Left colon (tissue), 2 donors: ENCODE data around the gene DCUN1D1. TPM values are rescaled to one million over a fixed set of nuclear protein-coding genes. Genes with fewer than 3 reads are reported as not detected.

Source experiments
- ATAC-seq: fragments of 200-7000 bp; cut with Tn5 transposase; one replicate; pipeline ENCODE4 v1.9.1; 2020; ENCODE audit warnings: mild to moderate bottlenecking, moderate library complexity
- DNase-seq, 2 donors: peaks; one replicate each; pipeline ENCODE4 v3.0.0-alpha.2; 2020
- intact Hi-C, 2 donors: fragments of 100-400 bp; cut with DNase I in 1 of 2; cut with micrococcal nuclease in 1 of 2; formaldehyde crosslinking; loops; one replicate each; pipeline versions ENCODE4 v1.11.2 to v1.14.0; 2022; cut with DNase I, micrococcal nuclease
- total RNA-seq, 2 donors: library from RNA; stranded (reverse); fragmentation: NEBNext Ultra II Directional; extraction: Animal tissue kit (Norgen Biotek cat#: 25700); gene quantifications; one replicate each; pipeline ENCODE4 v1.2.1, GENCODE V29; 2021
- donor health status: DM: no; HTN: no; CAD: no.
- donor health status: DM: yes; HTN: yes; CAD: no.

Gene DCUN1D1
- total RNA-seq, 2 donors from 2014 or later: 44.0 to 52.6 TPM

- no peak for ATAC-seq
- intact Hi-C loops: no loop called here
- DNase-seq: no peak
Measured at GRCh38 chr3:182909318-182910040, 70.9 kb downstream of the DCUN1D1 start.

GRCh38 chr3:182908471-182908870 lies 71.9 kb downstream of the DCUN1D1 start:
- no peak for DNase-seq
- ATAC-seq: no peak
- intact Hi-C loops: no loop called here

- no peak for DNase-seq
- intact Hi-C loops: no loop called here
- ATAC-seq: no peak
Measured at GRCh38 chr3:182906036-182906435, 74.3 kb downstream of the DCUN1D1 start.

- ATAC-seq: no peak
- no peak for DNase-seq
- intact Hi-C loops: no loop called here
Measured at GRCh38 chr3:182905623-182906022, 74.7 kb downstream of the DCUN1D1 start.

GRCh38 chr3:182904164-182904563 lies 76.2 kb downstream of the DCUN1D1 start:
- DNase-seq (no peak), ATAC-seq (no peak)
- intact Hi-C loops: no loop called here

GRCh38 chr3:182902236-182902635 lies 78.1 kb downstream of the DCUN1D1 start:
- intact Hi-C loops: no loop called here
- DNase-seq: no peak
- ATAC-seq: no peak

GRCh38 chr3:182896553-182896952 lies 83.8 kb downstream of the DCUN1D1 start:
- DNase-seq: no peak
- ATAC-seq: no peak
- intact Hi-C loops: no loop called here

GRCh38 chr3:182895513-182896112 lies 84.7 kb downstream of the DCUN1D1 start:
- intact Hi-C loops: no loop called here
- no peak for ATAC-seq
- DNase-seq: no peak

- DNase-seq: no peak
Measured at GRCh38 chr3:182892226-182892625, 88.1 kb downstream of the DCUN1D1 start.

GRCh38 chr3:182891364-182891763 lies 89.0 kb downstream of the DCUN1D1 start:
- intact Hi-C loops: no loop called here
- no peak for DNase-seq
- no peak for ATAC-seq

More at GRCh38 chr3:182892226-182892625, 88.1 kb downstream of the DCUN1D1 start:
- intact Hi-C loops: no loop called here
- ATAC-seq: no peak

- intact Hi-C loops: no loop called here
- DNase-seq (no peak), ATAC-seq (no peak)
Measured at GRCh38 chr3:182889948-182890629, 90.2 kb downstream of the DCUN1D1 start.

Other genes starting within 250 kb of the DCUN1D1 start
- gene ATP11B, start 187.0 kb downstream of the DCUN1D1 start, total RNA-seq: 100 to 1,000 TPM; 114 to 121 TPM
- gene MCCC1, start 119.0 kb upstream of the DCUN1D1 start, total RNA-seq: 10 to 100 TPM; 29.4 to 33.4 TPM
- gene LAMP3, start 182.2 kb upstream of the DCUN1D1 start, total RNA-seq: under 1 TPM; 0.31 to 0.50 TPM